Measurements from ENCODE around the gene ATXN1.

The ATXN1 gene

GRCh38 chr6:16488813-16489212, 272.4 kb downstream of the ATXN1 start:
- Histone ChIP-seq H3K79me2 (ENCODE audit: control insufficient read depth, low read length) (peaks cover 14% of the 10 kb centered on the region; the same call in 1 of the 2 replicates), H3K9me3 (ENCODE audit: control insufficient read depth, insufficient read depth, low read length) (no peaks in the 10 kb centered on the region), H3K9me2 (replicated peaks; ENCODE audit: control insufficient read depth, low read length) (no peaks in the 10 kb centered on the region), H3F3A (ENCODE audit: control insufficient read depth, insufficient read depth) (no peaks in the 10 kb centered on the region; the same call in 1 of the 2 replicates), H3K27ac (ENCODE audit: low read depth, low read length) (no peak overlapping the region), H4K20me1 (ENCODE audit: control insufficient read depth, insufficient read depth, low read depth, low read length) (no peaks in the 10 kb centered on the region), H3K4me2 (ENCODE audit: low read length) (peak overlapping the region; percentile 62), H3K36me3 (ENCODE audit: control insufficient read depth, low read length) (0 out of 2 replicates have a peak, but pooled peaks cover 7% of the 10 kb centered on the region), H3K27me3 (ENCODE audit: control insufficient read depth, low read length) (no peaks in the 10 kb centered on the region), H3K4me1 (ENCODE audit: control insufficient read depth, low read length) (peaks cover 65% of the 10 kb centered on the region), H3K4me3 (ENCODE audit: low read length) (peak overlapping the region; percentile 49; the same call in 1 of the 2 replicates)
- TF ChIP-seq CTCF (IDR thresholded peaks at IDR 0.05; ENCODE audit: low read depth, low read length, poor library complexity, severe bottlenecking) (no peak), EZH2phosphoT487 (IDR thresholded peaks at IDR 0.05; ENCODE audit: borderline replicate concordance, low read length) (no peak)

GRCh38 chr6:16487996-16488674, 273.1 kb downstream of the ATXN1 start:
- H3K36me3 ChIP-seq (ENCODE audit: control insufficient read depth, low read length) = peaks cover 11% of the 10 kb centered on the region; the same call in 1 of the 2 replicates
- no peaks in the 10 kb centered on the region for H3K27me3 ChIP-seq (ENCODE audit: control insufficient read depth, low read length)
- no peak for TF ChIP-seq EZH2phosphoT487 (IDR thresholded peaks at IDR 0.05; ENCODE audit: borderline replicate concordance, low read length)
- TF ChIP-seq CTCF (IDR thresholded peaks at IDR 0.05; ENCODE audit: low read depth, low read length, poor library complexity, severe bottlenecking) = no peak
- peaks cover 14% of the 10 kb centered on the region; the same call in 1 of the 2 replicates for H3K79me2 ChIP-seq (ENCODE audit: control insufficient read depth, low read length)
- H3K4me2 ChIP-seq (ENCODE audit: low read length) = peak overlapping the region; percentile 62
- H3K4me3 ChIP-seq (ENCODE audit: low read length) = peak overlapping the region; percentile 49
- no peaks in the 10 kb centered on the region for H3K9me3 ChIP-seq (ENCODE audit: control insufficient read depth, insufficient read depth, low read length)
- H3K27ac ChIP-seq (ENCODE audit: low read depth, low read length) = peak overlapping the region; percentile 22
- peaks cover 65% of the 10 kb centered on the region for H3K4me1 ChIP-seq (ENCODE audit: control insufficient read depth, low read length)
- no peaks in the 10 kb centered on the region for H3K9me2 ChIP-seq (replicated peaks; ENCODE audit: control insufficient read depth, low read length)
- no peaks in the 10 kb centered on the region; the same call in 1 of the 2 replicates for H3F3A ChIP-seq (ENCODE audit: control insufficient read depth, insufficient read depth)
- no peaks in the 10 kb centered on the region for H4K20me1 ChIP-seq (ENCODE audit: control insufficient read depth, insufficient read depth, low read depth, low read length)

- Histone ChIP-seq H3K27ac (ENCODE audit: low read depth, low read length) (no peak overlapping the region), H3K9me3 (ENCODE audit: control insufficient read depth, insufficient read depth, low read length) (0 out of 2 replicates have a peak, but pooled peaks cover 3% of the 10 kb centered on the region), H3K4me1 (ENCODE audit: control insufficient read depth, low read length) (peaks cover 68% of the 10 kb centered on the region), H3F3A (ENCODE audit: control insufficient read depth, insufficient read depth) (peaks cover 3% of the 10 kb centered on the region; the same call in 1 of the 2 replicates), H3K36me3 (ENCODE audit: control insufficient read depth, low read length) (peaks cover 20% of the 10 kb centered on the region), H3K79me2 (ENCODE audit: control insufficient read depth, low read length) (peaks cover 8% of the 10 kb centered on the region; the same call in 1 of the 2 replicates), H3K4me2 (ENCODE audit: low read length) (no peak overlapping the region), H3K9me2 (replicated peaks; ENCODE audit: control insufficient read depth, low read length) (no peaks in the 10 kb centered on the region), H3K4me3 (ENCODE audit: low read length) (no peak overlapping the region), H3K27me3 (ENCODE audit: control insufficient read depth, low read length) (no peaks in the 10 kb centered on the region), H4K20me1 (ENCODE audit: control insufficient read depth, insufficient read depth, low read depth, low read length) (no peaks in the 10 kb centered on the region)
- TF ChIP-seq EZH2phosphoT487 (IDR thresholded peaks at IDR 0.05; ENCODE audit: borderline replicate concordance, low read length) (no peak), CTCF (IDR thresholded peaks at IDR 0.05; ENCODE audit: low read depth, low read length, poor library complexity, severe bottlenecking) (no peak)
Observed at GRCh38 chr6:16486661-16487060, 274.6 kb downstream of the ATXN1 start.
